Activated T-helper 9 cell treated with anti-CD3 and anti-CD28 coated beads, Interleukin-2, amount 50 U/mL, for 16 hours (primary cell): ENCODE measurements around the gene RAB13.
"Not testable (repeated sequence)": the region's sequence is repeated elsewhere in the genome, so short reads cannot be mapped to it uniquely, and the experiment has no call there.

Experiments used
- DNase-seq: peaks from one replicate; pipeline ENCODE4 v3.0.0-alpha.2; 2020; ENCODE audit warnings: low read depth

Gene RAB13

GRCh38 chr1:153985941-153986761 lies at the start of gene RAB13:
TSS of gene RAB13 (minus strand) at chr1:153986339. CDS start at chr1:153986236, 103 bp downstream.
- DNase-seq, result no peak

GRCh38 chr1:154033697-154034096 lies 47.6 kb upstream of the RAB13 start:
- DNase-seq, result not testable (repeated sequence)

- no peak for DNase-seq
Observed at GRCh38 chr1:154019940-154020339, 33.8 kb upstream of the RAB13 start.

- no peak for DNase-seq
Observed at GRCh38 chr1:154019269-154019668, 33.1 kb upstream of the RAB13 start.

GRCh38 chr1:154014154-154014907 lies 28.2 kb upstream of the RAB13 start:
- DNase-seq, result no peak

GRCh38 chr1:154012543-154012942 lies 26.4 kb upstream of the RAB13 start:
- not testable (repeated sequence) for DNase-seq

GRCh38 chr1:154012129-154012528 lies 26.0 kb upstream of the RAB13 start:
- DNase-seq, result no peak

- no peak for DNase-seq
Observed at GRCh38 chr1:154006136-154006535, 20.0 kb upstream of the RAB13 start.

- no peak for DNase-seq
Observed at GRCh38 chr1:154000420-154000819, 14.3 kb upstream of the RAB13 start.

GRCh38 chr1:153996882-153997281 lies 10.7 kb upstream of the RAB13 start:
- DNase-seq, result not testable (repeated sequence)

GRCh38 chr1:153995640-153996039 lies 9.5 kb upstream of the RAB13 start:
- DNase-seq, result no peak

GRCh38 chr1:153995202-153995601 lies 9.1 kb upstream of the RAB13 start:
- DNase-seq, result no peak

- DNase-seq, result no peak
Observed at GRCh38 chr1:153991806-153992205, 5.7 kb upstream of the RAB13 start.

GRCh38 chr1:153991151-153991630 lies 5.1 kb upstream of the RAB13 start:
- no peak for DNase-seq

- peak; percentile 75 for DNase-seq
Observed at GRCh38 chr1:153990468-153991150, 4.5 kb upstream of the RAB13 start, which contains the start of gene RPS27. TSS of gene RPS27 (plus strand) at chr1:153990762. CDS start at chr1:153990797, 35 bp downstream.

GRCh38 chr1:153987621-153988020 lies 1.5 kb upstream of the RAB13 start:
- DNase-seq, result no peak

- DNase-seq, result no peak
Observed at GRCh38 chr1:153985341-153985912, 712 bp downstream of the RAB13 start.

- no peak for DNase-seq
Observed at GRCh38 chr1:153984123-153984894, 1.8 kb downstream of the RAB13 start.

GRCh38 chr1:153981735-153982134 lies 4.4 kb downstream of the RAB13 start:
- DNase-seq, result not testable (repeated sequence)

- DNase-seq, result not testable (repeated sequence)
Observed at GRCh38 chr1:153979091-153979490, 7.0 kb downstream of the RAB13 start.

- no peak for DNase-seq
Observed at GRCh38 chr1:153978274-153978909, 7.7 kb downstream of the RAB13 start.
